ENCODE measurements around the gene PPP1R16B.

- TF ChIP-seq CTCF (tag by site-specific recombination; IDR thresholded peaks at IDR 0.05) (no peak), ZBTB7A (tag by site-specific recombination; IDR thresholded peaks at IDR 0.05; ENCODE audit: low read depth) (no peak), REST (tag by site-specific recombination; IDR thresholded peaks at IDR 0.05) (no peak), ZNF449 (tag by site-specific recombination; IDR thresholded peaks at IDR 0.05) (no peak), ELK4 (IDR thresholded peaks at IDR 0.05; ENCODE audit: borderline replicate concordance, low read depth, low read length) (no peak), ZSCAN18 (tag by site-specific recombination; IDR thresholded peaks at IDR 0.05) (no peak)
Observed at GRCh38 chr20:38842026-38842425, 36.5 kb downstream of the PPP1R16B start.
